GM19468 (cell line): ENCODE measurements around the gene KCNMA1.

Experiments
- ATAC-seq: cut with Tn5 transposase; IDR thresholded peaks from one replicate; pipeline ENCODE4 v1.9.1; 2021; ENCODE audit warnings: mild to moderate bottlenecking, moderate library complexity, moderate number of reproducible peaks; ENCODE audit not compliant: unreplicated experiment; ENCODE audit errors: extremely low read depth

Gene KCNMA1

DNA sequence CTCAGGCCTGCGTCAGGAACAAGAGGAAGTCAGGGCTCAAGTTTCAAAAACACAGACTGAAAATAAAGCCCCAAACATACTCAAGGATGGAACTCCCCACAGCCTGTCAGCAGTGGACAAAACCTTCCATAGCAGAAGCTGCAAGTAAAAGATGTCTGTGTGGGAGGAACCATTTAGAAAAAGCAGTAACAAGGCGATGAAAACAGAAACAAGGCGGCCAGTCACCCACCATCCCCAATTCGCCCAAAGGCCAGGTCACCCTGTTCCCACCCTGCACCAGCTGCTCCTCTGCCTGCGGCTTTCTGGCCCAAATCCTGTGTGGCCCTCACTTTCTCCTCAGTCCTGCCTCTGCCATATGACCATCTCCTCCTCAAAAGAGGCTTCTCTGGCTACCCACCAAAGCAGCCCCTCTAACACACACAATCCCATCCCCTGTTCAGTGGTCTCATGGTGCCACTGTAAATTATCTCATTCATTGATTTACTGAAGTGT, 27.8 kb downstream of the KCNMA1 start:
- no peak for ATAC-seq

DNA sequence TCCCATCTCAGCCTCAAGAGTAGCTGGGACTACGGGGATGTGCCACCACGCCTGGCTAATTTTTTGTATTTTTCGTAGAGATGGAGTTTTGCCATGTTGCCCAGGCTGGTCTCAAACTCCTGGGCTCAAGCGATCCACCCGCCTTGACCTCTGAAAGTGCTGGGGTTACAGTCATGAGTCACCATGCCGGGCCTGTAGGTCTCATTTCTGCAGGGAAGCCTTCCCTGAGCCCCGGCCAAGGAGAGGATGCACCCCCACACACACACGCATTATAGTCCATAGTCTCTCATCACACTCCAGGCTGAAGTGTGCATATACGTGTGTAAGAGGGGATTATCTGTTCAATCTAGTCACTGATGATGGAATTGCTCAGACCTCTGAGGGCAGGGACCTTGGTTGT, 29.3 kb downstream of the KCNMA1 start:
- no peak for ATAC-seq

DNA sequence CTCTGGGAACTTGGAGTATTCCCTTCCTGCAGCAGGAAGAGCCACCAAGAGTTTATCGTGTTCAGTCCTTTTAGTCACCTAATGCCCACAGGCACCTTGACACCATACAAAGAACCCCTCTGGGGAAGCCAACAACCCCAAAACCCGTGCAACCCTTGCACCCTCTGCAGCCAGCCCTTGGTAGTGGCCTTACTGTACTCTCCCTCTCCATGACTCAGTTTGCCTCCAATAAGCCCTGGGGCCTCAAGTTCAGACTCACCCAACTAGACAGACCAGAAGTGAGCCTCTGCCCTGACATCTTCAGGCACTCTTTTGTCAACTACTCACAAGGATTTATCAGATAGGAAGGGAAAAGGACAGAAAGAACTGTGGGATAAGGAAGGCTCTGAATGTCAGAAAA, 30.9 kb downstream of the KCNMA1 start:
- ATAC-seq, result no peak

DNA sequence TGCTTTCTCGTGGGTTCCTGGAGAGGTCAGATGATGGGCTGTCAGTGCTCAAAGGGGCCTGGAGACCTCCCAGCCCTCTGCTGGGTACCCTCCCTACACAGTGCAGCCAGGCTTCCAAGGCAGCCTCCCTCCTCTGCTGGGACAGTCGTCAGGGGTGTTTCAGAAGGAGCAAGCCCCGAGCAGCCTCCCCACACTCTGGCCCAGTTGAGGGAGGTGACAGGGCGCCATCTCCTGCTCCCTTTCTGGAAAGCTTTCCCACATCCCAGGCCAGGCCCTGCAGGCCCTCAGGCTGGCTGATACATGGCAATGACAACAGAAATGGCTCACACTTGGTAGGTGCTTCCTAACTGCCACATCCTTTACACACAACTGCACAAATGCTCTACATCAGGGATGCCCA, 32.1 kb downstream of the KCNMA1 start:
- no peak for ATAC-seq

DNA sequence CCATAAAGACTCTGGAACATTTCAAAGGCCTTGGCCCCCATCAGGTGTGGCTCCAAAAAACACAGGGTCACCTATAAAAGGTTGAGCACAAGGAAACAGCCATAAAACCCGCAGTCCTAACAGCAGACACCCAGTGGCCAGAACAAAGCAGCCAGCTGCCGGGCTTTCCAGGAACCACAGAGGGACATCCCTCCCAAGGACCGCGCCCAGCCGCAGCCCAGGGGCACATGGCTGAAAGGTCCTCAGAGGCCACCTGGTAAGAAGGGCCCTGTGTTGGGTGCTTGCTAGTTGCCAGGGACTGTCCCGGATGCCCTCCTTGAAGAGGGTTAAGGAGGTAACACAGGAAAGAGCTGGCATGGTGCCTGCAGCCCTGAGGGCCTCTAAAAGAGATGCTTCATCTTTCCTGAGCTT, 32.7 kb downstream of the KCNMA1 start:
- no peak for ATAC-seq

DNA sequence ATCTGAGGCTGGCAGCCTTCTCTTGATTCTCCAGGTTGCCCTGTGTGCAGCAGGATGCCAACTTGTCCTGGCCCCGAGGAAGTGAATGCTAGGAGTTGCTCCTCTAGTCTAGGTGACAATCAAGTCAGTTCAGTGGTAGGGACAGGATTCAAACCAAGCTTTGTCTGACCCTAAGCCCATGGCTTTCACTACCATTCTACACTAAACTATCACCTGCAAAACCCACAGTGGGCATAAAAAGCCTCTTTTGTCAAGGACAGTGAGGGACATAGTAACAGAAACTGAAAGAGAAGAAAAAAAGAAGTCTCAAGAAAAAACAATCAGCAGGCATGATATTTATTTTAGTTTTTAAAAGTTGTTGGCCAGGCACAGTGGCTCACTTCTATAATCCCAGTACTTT, 33.5 kb downstream of the KCNMA1 start:
- no peak for ATAC-seq

DNA sequence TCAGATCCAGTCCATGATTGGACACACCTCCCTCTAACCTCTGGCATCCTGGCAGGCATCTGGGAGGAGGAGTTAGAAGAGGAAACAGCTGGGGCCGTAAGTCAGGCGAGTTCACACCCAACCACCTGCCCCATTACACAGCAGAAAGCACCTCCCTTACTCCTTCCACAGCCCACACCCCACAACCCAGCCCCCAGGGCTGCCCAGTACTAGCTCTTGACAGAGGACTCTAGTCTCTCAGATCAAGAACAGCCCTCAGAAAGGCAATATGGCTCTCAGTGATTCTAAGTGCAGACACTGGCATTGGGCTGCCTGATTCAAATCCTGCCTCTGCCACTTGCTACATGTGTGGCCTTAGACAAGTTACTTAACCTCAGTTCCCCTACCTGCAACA, 34.1 kb downstream of the KCNMA1 start:
- no peak for ATAC-seq

DNA sequence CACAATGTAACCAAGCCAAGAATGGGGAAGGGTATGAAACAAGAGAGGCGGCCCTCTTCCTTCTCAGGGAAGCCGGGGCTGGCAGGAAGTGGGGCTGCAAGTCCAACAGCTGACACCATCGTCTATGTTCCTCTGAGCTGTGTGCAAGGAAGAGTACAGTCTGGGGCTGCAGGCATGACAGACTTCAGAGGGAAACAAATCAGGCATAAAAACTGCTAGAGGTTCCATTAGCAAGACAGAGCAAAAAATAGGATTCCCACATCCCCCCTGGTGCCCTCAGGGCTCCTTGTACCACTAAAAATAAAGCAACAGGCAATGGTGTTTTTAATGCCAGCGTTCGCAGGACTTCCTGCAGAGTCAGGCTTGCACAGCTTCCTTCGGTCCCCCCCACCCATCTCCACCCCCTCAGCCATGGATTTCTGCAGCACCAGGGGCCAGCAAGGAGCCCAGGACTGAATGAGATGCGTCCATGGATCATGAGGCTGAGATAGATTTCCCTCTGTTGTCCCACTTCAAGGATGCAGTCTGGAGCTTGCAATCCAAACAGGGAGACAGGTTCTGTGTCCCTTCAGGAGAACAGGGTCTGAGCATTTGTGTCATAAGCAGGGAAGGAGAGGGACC, 34.6 kb downstream of the KCNMA1 start:
- no peak for ATAC-seq

DNA sequence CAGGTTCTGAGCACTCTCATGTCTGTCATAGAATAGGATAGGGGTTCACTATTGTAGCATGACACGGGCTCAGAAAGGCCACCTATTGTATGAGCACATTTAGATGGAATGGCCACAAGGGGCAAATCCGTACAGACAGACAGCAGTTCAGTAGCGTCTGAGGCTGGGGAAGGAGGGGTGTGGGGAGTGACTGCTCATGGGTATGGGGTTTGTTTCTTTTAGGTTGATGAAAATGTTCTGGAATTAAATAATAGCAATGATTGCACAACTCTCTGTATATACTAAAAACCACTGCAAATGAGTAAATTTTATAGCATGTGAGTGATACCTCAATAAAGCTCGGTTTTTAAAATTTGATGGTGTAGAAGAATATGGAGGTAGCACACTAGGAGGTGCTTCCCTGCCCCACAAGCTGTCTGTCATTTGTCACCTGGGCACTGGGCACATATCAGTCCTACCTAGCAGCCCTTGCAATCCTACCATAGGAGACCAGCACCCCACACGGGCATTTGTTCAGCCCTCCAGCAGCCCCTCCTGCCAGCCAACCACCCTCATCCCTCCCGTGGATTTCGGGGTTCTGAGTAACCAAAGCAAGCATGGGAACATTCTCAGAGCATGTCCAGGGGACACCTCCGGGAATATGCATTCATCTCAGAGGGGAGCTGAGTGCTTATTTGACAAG, 35.2 kb downstream of the KCNMA1 start:
- no peak for ATAC-seq

DNA sequence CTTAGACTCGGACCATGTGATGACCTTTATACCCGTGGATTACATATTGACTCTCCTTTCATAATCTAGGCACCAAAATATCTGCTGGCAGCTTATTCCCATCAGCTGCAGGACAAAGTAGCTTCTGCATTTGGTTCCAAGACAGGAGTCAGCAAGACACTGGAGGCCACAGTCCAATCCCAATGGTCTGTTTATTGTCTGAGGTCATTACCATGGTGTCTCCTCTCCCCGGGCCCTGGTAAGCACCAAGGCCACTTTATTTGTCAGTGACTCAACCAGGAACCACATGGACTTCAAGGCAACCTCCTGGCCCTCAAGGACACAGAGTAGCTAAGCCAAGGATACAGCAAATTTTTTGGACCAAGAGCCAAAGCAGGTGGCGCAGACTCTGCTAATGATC, 36.1 kb downstream of the KCNMA1 start:
- ATAC-seq, result no peak

DNA sequence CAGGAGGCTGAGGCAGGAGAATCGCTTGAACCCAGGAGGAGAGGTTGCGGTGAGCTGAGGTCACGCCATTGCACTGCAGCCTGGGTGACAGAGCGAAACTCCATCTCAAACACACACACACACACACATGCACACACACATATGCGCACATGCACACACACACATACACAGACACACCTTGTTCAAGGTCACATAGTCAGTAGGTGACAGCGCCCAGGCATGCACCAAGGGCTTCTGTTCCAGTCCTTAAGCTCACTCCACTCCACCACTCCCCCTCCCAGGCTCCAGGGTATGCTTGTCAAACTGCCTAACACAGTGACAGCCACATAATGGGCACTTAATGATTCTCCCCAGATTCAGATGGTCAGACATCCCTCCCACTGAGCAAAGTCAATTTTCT, 37.0 kb downstream of the KCNMA1 start:
- ATAC-seq, result no peak

DNA sequence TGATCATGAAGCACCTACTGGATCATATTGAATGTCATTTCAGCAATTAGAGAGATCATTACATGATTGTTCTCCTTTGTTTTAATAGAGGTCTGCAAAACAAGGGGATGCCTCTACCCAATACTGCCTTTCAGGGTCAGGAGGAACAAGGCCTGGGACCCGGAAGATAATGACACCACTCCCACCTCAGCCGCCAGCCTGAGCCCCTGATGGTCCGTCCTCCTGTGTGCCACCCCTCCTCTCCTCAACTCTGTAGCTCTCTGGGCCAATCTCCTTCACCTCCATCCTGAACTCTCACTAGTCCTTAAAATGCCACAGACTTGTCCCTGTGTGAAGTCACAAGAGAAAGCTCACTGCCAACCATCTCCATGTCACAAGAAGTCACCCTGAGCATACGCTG, 38.0 kb downstream of the KCNMA1 start:
- ATAC-seq, result no peak

DNA sequence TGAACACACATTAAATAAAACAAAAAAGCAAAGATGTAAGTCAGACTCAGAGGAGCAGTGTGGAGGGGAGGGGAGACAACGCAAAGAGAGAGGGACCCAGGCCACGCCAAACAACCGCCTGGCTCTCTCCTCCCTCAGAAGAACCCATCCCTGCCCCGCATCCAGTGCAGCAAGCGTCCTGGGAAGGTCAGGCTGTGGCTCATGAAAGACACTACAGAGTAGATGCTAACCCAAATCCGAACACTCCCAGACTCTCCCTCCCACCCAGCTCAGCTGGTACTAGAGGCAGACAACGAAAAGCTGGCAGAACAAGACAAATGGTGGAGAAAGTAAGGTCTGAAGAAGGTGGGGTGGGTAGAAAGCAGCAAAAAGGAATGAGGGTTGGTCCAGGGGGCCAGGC, 39.0 kb downstream of the KCNMA1 start:
- ATAC-seq, result no peak

DNA sequence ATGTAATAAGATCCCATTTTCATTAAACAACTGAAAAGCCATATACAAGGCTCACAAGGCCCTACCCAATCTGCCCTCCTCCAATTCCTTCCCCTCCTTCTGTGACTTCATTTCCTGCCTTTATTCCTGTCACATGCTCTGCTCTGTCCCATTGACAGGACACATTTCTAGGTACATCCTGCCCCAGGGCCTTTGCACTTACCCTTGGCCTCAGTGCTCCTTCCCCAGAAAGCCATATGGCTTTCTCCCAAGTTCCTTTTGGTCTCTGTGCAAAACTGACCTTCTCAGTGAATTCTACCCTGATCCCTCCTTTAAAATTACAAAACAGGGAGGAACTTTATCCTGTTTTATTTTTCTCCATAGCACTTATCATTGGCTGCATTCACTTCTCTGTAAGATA, 40.0 kb downstream of the KCNMA1 start:
- ATAC-seq, result no peak

DNA sequence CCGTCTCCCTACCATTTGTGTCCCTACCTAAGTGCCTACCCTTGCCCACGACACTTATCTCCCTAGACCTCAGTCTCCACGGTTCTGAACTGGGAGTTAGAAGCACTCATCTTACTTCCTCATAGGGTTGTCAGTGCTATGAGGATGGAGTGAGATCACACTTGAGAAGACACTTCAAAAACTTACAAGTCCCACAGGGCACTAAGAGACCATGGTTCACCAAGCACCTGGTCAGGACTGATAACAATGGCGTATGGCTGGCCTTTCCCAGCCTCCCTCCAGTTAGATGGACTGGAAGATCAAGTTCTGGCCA, 43.2 kb downstream of the KCNMA1 start:
- ATAC-seq, result no peak

DNA sequence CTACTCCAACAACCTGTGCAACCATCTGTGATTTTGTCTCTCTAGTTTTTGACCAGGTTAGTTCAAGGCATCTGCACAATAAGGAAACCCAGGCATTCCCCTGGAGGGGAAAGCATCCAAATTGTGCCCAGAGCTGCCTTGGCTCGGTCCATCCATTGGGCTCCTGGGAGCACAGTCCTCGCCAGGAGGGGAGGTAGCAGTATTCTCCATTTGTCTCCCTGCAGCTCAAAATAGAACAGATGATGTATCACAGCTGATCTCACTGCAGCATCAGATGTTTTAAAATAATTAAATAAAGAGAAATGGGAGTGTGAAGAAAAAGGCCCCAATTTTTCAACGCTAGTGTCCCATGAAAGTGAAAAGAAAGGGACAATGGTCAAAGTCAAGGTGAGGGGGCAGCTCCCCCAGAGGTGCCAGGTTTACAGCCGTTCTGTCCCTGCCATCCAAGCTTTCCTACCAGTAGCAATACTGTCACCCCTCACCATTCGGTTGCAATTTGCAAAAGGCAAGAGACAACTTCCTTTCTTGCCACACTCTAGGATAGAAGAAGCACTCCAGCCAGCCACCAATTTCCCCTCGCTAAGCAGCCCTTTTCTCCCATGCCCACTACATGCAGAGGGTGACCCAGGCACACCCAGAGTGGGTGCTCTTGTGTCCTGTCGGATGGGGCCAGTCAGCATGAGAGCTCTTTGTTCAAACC, 43.7 kb downstream of the KCNMA1 start:
- no peak for ATAC-seq

DNA sequence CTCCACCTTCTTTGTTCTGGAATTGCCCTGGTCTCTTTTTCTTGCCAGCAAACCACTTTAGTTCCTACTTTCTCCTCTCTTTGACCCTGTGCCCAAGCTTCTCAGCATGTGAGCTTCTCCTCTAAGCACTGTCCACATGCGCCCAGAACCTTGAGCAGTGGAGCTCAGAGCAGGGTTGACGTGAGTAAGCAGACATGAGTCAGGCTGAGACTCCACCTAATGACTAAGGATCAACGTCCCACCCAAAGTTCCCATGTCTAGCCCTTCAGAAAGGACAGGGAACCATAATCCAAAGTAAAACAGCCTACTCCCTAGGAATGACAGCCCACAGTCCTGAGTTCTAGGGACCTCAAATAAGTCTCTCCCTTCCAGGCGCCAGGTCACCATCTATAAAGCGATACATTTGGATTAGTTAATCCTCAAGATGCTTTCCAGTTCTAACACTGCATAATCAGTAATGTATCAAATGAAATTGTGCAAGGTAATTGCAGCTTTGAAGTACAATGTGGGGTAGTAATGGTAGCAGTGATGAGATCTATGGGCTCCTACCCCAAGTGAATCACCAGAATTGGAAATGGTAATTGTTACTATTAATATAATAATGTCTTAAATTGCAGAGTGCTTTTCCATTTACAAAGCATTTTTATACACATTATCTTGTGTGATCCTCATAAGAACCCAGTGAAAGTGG, 44.5 kb downstream of the KCNMA1 start:
- no peak for ATAC-seq

DNA sequence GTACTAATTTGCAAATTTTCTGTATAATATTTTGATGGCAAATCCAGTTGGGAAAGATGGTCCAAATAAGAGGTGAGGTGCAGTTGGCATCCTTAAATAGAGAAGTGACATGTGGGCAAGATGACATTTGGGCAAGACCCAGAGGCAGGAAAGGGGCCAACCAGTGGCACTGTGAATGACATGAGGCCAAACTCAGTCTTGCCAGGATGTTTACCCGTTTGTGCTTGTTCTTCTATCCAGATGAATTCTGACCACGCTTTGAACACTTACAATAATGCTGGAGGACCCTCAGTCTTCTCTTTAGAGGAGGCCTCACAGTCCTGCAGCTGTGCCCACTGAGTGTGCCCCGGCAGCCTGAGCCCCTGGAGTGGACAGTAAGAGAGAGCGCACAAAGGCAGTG, 45.1 kb downstream of the KCNMA1 start:
- no peak for ATAC-seq

DNA sequence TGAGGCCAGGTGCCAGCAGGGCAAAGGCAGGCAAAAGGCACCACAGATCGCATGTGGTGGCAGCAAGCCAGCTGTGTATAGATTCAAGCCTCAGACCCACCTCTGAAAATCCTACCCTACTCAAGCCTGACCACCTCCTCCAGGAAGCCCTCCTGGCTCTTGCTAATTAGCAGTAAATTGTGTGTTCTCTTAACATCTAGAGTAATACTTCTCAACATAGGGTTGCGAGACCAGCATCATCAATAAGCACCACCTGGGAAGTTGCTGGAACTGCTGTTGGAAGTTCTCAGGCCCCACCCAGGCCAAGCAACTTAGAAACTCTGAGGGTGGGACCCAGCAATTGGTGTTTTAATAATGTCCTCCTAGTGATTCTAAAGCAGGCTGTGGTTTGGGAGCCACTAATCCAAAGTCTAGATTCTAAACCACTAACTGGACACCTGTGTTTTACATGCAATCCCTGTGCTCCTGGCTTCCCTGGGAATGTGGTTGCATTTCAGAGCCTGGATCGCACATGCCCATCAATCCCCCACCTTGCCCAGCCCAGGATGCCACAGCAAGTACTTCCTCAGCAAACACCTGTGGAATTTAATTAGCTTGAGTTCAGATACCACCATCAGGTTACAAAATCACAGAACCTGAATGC, 46.2 kb downstream of the KCNMA1 start:
- ATAC-seq, result no peak

DNA sequence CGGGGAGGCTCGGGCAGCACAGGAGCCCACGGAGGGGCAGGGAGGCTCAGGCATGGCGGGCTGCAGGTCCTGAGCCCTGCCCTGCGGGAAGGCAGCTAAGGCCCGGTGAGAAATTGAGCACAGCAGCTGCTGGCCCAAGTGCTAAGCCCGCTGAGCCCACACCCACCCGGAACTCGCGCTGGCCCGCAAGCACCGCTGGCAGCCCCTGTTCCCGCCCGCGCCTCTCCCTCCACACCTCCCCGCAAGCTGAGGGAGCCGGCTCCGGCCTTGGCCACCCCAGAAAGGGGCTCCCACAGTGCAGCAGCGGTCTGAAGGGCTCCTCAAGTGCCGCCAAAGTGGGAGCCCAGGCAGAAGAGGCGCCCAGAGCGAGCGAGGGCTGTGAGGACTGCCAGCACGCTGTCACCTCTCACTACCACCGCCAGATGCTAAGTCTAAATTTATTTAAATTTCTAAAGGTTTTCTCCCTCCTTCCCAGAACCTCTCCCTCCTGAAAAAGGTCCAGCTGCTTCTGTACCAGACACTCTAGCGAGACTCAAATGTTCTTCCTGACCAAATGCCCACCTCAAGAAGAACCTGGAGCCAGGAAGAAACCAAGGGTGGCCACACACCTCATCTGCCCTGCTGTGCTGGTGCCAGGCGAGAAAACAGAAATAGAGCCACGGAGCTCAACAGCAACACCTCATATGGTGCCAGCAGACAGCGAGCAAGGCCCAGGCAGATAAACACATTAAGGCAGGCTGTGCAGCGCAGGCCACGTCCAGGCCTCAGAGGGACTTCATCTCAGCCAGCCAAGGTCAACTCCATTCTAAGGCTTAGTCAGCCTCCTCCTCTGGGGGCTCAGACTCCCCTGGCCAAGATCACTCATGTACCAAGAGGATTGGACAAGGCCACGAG, 47.0 kb downstream of the KCNMA1 start:
- no peak for ATAC-seq
